SK-N-SH (cell line): ENCODE data around the gene IRF5. TPM values are rescaled to one million over a fixed set of nuclear protein-coding genes. Genes with fewer than 3 reads are reported as not detected.

Experiments
- CTCF ChIA-PET: fragments of 300-600, 350-600 bp; formaldehyde crosslinking; extraction: SDS; loops from one replicate; lab custom pipeline; 2021; lab: Yijun Ruan, JAX
- POLR2A ChIA-PET: fragments of 350-600 bp; sonication (Branson Sonifier 250); formaldehyde crosslinking; extraction: SDS; loops from one replicate; lab custom pipeline; 2020; ENCODE audit warnings: antibody characterized with exemption, inconsistent platforms; lab: Yijun Ruan, JAX
- DNase-seq: peaks from one replicate; pipeline ENCODE4 v3.0.0; 2012
- H2AFZ ChIP-seq: fragments of 200-600 bp; sonication (generic); 2 replicates; pipeline ENCODE4 v1.8.1; 2016; ENCODE audit warnings: antibody characterized with exemption, mild to moderate bottlenecking, low read depth
- H3F3A ChIP-seq: fragments of 200-600 bp; sonication (generic); replicated peaks from 2 replicates; pipeline ENCODE3; 2016; ENCODE audit warnings: antibody characterized with exemption, mild to moderate bottlenecking; ENCODE audit not compliant: insufficient read depth
- H3K27ac ChIP-seq, 2 experiments: fragments of 200-500 bp in 1 of 2; fragments of 200-600 bp in 1 of 2; sonication (Bioruptor generic) in 1 of 2; sonication (generic), shearing (Covaris generic) in 1 of 2; 2 replicates each; pipeline versions ENCODE4 v1.5.1 to v1.6.1; 2014 to 2016; ENCODE audit warnings: low read depth in 2 of 2, inconsistent platforms in 1 of 2, low read length in 1 of 2, mild to moderate bottlenecking in 1 of 2, mixed read lengths in 1 of 2
- H3K27me3 ChIP-seq: fragments of 200-600 bp; sonication (generic), shearing (Covaris generic); 2 replicates; pipeline ENCODE4 v1.6.1; 2016; ENCODE audit warnings: mixed run types; ENCODE audit not compliant: insufficient read depth
- H3K36me3 ChIP-seq, 2 experiments: fragments of 200-500 bp in 1 of 2; fragments of 200-600 bp in 1 of 2; sonication (Bioruptor generic) in 1 of 2; sonication (generic) in 1 of 2; replicated peaks in 1 of 2; 2 replicates each; pipeline versions ENCODE3 to v1.5.1; 2014 to 2016; ENCODE audit warnings: low read length in 1 of 2, mild to moderate bottlenecking in 1 of 2; ENCODE audit not compliant: insufficient read depth in 2 of 2, control insufficient read depth in 1 of 2
- H3K4me1 ChIP-seq, 2 experiments: fragments of 200-500 bp in 1 of 2; fragments of 200-600 bp in 1 of 2; sonication (Bioruptor generic) in 1 of 2; sonication (generic), shearing (Covaris generic) in 1 of 2; 2 replicates each; pipeline versions ENCODE4 v1.5.1 to v1.6.1; 2014 to 2016; ENCODE audit warnings: low read depth in 1 of 2, low read length in 1 of 2, mixed run types in 1 of 2; ENCODE audit not compliant: insufficient read depth in 2 of 2, control insufficient read depth in 1 of 2
- H3K4me2 ChIP-seq: fragments of 200-600 bp; sonication (generic), shearing (Covaris generic); 2 replicates; pipeline ENCODE4 v1.6.1; 2017; ENCODE audit warnings: mixed run types
- H3K4me3 ChIP-seq, 2 experiments: fragments of 200-500 bp in 1 of 2; fragments of 200-600 bp in 1 of 2; sonication (Bioruptor generic) in 1 of 2; sonication (generic), shearing (Covaris generic) in 1 of 2; 2 replicates each; pipeline versions ENCODE4 v1.5.1 to v1.8.1; 2014 to 2016; ENCODE audit warnings: low read depth in 2 of 2, inconsistent platforms in 1 of 2, low read length in 1 of 2, mild to moderate bottlenecking in 1 of 2, mixed read lengths in 1 of 2, moderate library complexity in 1 of 2
- H3K79me2 ChIP-seq: fragments of 200-600 bp; sonication (generic); 2 replicates; pipeline ENCODE4 v1.8.1; 2017; ENCODE audit warnings: mild to moderate bottlenecking; ENCODE audit not compliant: insufficient read depth
- H3K9ac ChIP-seq: fragments of 200-600 bp; sonication (generic); 2 replicates; pipeline ENCODE4 v1.6.1; 2017; ENCODE audit warnings: mixed run types
- H3K9me2 ChIP-seq: fragments of 200-600 bp; sonication (generic); 2 replicates; pipeline ENCODE4 v1.6.1; 2017; ENCODE audit warnings: mixed run types
- H3K9me3 ChIP-seq: fragments of 200-600 bp; sonication (generic); 2 replicates; pipeline ENCODE4 v1.6.1; 2017; ENCODE audit warnings: mixed run types, mild to moderate bottlenecking, moderate library complexity
- H4K20me1 ChIP-seq: fragments of 200-600 bp; sonication (generic); 2 replicates; pipeline ENCODE4 v1.6.1; 2017; ENCODE audit warnings: mild to moderate bottlenecking, mixed run types; ENCODE audit not compliant: insufficient read depth
- EZH2phosphoT487 ChIP-seq: fragments of 200-600 bp; sonication (generic); IDR thresholded peaks from 2 replicates; pipeline ENCODE4 v1.6.1; 2017; ENCODE audit warnings: low read depth, mixed run types, mild to moderate bottlenecking, antibody characterized with exemption, moderate library complexity, borderline replicate concordance
- FOXM1 ChIP-seq: IDR thresholded peaks from 2 replicates; pipeline ENCODE4 v1.4.0; 2012; ENCODE audit warnings: low read depth, mild to moderate bottlenecking
- GABPA ChIP-seq: IDR thresholded peaks from 2 replicates; pipeline ENCODE4 v1.4.0; 2012; ENCODE audit warnings: low read depth, mild to moderate bottlenecking
- RAD21 ChIP-seq: IDR thresholded peaks from 2 replicates; pipeline ENCODE4 v1.6.1; 2012; ENCODE audit warnings: mild to moderate bottlenecking, low read length
- RCOR1 ChIP-seq: fragments of 150-350 bp; IDR thresholded peaks from 2 replicates; pipeline ENCODE4 v1.6.1; 2017; ENCODE audit warnings: antibody characterized with exemption, low read length
- RXRA ChIP-seq: IDR thresholded peaks from 2 replicates; pipeline ENCODE4 v1.4.0; 2012; ENCODE audit warnings: low read depth, mild to moderate bottlenecking, borderline replicate concordance
- SMC3 ChIP-seq: IDR thresholded peaks from 2 replicates; pipeline ENCODE4 v1.6.1; 2012; ENCODE audit warnings: low read depth, low read length, improper control_type of control experiment
- USF1 ChIP-seq: IDR thresholded peaks from 2 replicates; pipeline ENCODE4 v1.4.0; 2012; ENCODE audit warnings: low read depth, borderline replicate concordance
- WGBS: methylation state at CpG from one replicate; pipeline ENCODE4 v1.1.6; 2017; ENCODE audit warnings: low lambda C conversion rate; 5-methylcytosine and 5-hydroxymethylcytosine counted together
- polyA plus RNA-seq, 3 experiments: library from polyadenylated mRNA; depleted of rRNA; stranded (reverse); fragments of >200 nt; gene quantifications; 2 replicates each; pipeline ENCODE4 v1.2.3, GENCODE V29; 2012

IRF5 gene
- polyA plus RNA-seq, 1 of the 3 experiments (the other 2 are of a cell fraction) = 0.62 TPM

DNA sequence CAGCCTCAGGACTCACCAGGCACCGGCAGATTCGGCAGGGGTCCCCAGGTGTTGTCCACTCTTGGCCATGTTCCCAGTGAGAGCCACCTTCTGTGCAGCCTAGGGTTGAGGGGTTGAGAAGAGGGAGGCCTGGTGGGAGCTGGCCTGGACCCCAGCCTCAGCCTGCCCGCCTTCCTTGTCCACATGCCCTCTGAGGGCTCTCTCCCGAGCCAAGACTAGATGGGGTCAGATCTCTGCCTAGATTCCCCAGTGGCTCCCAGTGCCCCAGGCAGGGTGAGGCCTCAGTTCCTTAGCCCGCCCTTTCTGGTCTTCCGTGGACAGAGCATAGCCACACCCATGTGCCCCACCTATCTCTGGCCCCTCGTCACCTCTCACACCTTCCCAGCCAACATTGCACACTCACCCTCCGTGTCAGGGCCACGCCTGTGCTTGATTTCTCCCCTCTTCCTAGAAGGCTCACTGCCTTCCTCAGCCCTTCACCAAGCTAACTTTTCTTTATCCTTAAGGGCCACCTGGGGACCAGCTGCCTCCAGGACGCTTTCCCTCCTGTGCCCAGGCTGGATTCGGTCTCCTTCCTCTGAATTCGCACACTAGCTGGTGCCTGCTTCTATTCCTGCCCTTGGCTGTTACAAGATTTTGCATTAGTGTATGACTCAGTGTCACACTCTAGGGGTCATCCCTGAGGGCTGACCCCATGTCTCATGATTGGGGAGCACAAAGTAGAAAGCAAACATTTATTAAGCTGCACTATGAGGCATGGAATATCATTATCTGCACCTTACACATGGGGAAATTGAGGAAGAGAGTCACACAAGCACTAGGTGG lies 34.8 kb upstream of the IRF5 start:
- TF ChIP-seq EZH2phosphoT487 (no peak), SMC3 (no peak), GABPA (no peak), RAD21 (no peak)

GRCh38 chr7:128903621-128904361 lies 33.9 kb upstream of the IRF5 start:
- POLR2A ChIA-PET = no interaction called here
- H2AFZ ChIP-seq = no peak overlapping the region
- WGBS = 50% methylated on average over 8 of the region's 14 CpGs
- H3K4me2 ChIP-seq = no peak overlapping the region
- H3F3A ChIP-seq = no peaks in the 10 kb centered on the region
- H3K27me3 ChIP-seq = 0 out of 2 replicates have a peak, but pooled peaks cover 8% of the 10 kb centered on the region
- no peak overlapping the region for H3K4me3 ChIP-seq
- H3K9ac ChIP-seq = no peak overlapping the region
- no peaks in the 10 kb centered on the region for H3K9me2 ChIP-seq
- H3K9me3 ChIP-seq = 0 out of 2 replicates have a peak, but pooled peaks cover 8% of the 10 kb centered on the region
- TF ChIP-seq RAD21 (no peak), RXRA (no peak), USF1 (no peak), RCOR1 (no peak), FOXM1 (no peak)
- CTCF ChIA-PET = interaction anchor here (0.7 to 9.2 kb wide), 25 partner anchors 8 to 556 kb away, joined by 3 to 137 read pairs (median 3); no protein-coding TSS in a partner anchor
- no peaks in the 10 kb centered on the region for H3K36me3 ChIP-seq
- H3K79me2 ChIP-seq = no peaks in the 10 kb centered on the region
- peak; percentile 36 for DNase-seq
- no peak overlapping the region for H3K27ac ChIP-seq
- no peaks in the 10 kb centered on the region for H4K20me1 ChIP-seq
- peaks cover 0 to 4% of the 10 kb centered on the region in 2 experiments; a peak in 1 of 4 replicates for H3K4me1 ChIP-seq

More for the DNA sequence above, 34.8 kb upstream of the IRF5 start:
- no peak overlapping the region for H2AFZ ChIP-seq
- H3K9me2 ChIP-seq = no peaks in the 10 kb centered on the region
- CTCF ChIA-PET = interaction anchor here (0.7 to 9.2 kb wide), 16 partner anchors 8 to 555 kb away, joined by 3 to 137 read pairs (median 4); no protein-coding TSS in a partner anchor
- no peak overlapping the region for H3K4me2 ChIP-seq
- no peaks in the 10 kb centered on the region for H4K20me1 ChIP-seq
- H3K27me3 ChIP-seq = 0 out of 2 replicates have a peak, but pooled peaks cover 4% of the 10 kb centered on the region
- H3K36me3 ChIP-seq = no peaks in the 10 kb centered on the region
- peaks cover 0 to 4% of the 10 kb centered on the region in 2 experiments; a peak in 1 of 4 replicates for H3K4me1 ChIP-seq
- WGBS = 66% methylated on average over 12 of the region's 12 CpGs
- H3K9me3 ChIP-seq = 0 out of 2 replicates have a peak, but pooled peaks cover 8% of the 10 kb centered on the region
- no peaks in the 10 kb centered on the region for H3K79me2 ChIP-seq
- H3K27ac ChIP-seq = no peak overlapping the region
- POLR2A ChIA-PET = interaction anchor here (0.5 kb wide), 1 partner anchor 364 kb away, joined by 3 read pairs; no protein-coding TSS in a partner anchor
- peak; percentile 19 for DNase-seq
- H3K4me3 ChIP-seq = no peak overlapping the region
- no peak overlapping the region for H3K9ac ChIP-seq
- no peaks in the 10 kb centered on the region for H3F3A ChIP-seq
